Testis (tissue), 2 donors: ENCODE data around the gene UBP1.

Source experiments
- POLR2A ChIP-seq: fragments of 450-650 bp; IDR thresholded peaks from one replicate; pipeline ENCODE4 v1.6.1; 2017; ENCODE audit warnings: antibody characterized with exemption, mild to moderate bottlenecking, moderate library complexity
- TF ChIP-seq, protein P1 (sequence below), 3 experiments: fragments of 450-650 bp in 2 of 3; fragments of 200-600 bp in 1 of 3; sonication (generic) in 1 of 3; IDR thresholded peaks; one replicate each; pipeline ENCODE4 v1.5.1; 2016 to 2019; ENCODE audit warnings: antibody characterized with exemption in 3 of 3, mild to moderate bottlenecking in 2 of 3, moderate library complexity in 1 of 3

DNA sequence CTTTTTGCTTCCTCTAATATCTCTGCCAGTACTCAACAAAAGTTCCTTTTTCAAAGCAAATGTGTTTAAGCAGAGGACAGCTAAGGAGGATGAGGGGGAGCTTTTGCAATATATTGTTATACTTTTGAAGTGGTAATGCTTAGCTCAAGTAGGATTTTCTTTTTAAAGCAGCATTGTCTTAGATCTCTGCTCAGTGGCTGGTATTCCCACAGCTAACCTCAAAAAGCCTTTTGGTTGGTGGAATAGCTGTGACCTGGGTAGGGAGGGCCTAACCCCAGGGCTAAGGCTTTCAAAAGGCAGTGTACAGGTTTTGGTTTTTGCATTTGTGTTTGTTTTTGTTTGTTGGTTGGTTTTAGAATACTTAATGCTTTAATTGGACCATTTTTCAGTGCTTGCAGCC lies 76.1 kb downstream of the UBP1 start:
- TF ChIP-seq, protein P1, sequence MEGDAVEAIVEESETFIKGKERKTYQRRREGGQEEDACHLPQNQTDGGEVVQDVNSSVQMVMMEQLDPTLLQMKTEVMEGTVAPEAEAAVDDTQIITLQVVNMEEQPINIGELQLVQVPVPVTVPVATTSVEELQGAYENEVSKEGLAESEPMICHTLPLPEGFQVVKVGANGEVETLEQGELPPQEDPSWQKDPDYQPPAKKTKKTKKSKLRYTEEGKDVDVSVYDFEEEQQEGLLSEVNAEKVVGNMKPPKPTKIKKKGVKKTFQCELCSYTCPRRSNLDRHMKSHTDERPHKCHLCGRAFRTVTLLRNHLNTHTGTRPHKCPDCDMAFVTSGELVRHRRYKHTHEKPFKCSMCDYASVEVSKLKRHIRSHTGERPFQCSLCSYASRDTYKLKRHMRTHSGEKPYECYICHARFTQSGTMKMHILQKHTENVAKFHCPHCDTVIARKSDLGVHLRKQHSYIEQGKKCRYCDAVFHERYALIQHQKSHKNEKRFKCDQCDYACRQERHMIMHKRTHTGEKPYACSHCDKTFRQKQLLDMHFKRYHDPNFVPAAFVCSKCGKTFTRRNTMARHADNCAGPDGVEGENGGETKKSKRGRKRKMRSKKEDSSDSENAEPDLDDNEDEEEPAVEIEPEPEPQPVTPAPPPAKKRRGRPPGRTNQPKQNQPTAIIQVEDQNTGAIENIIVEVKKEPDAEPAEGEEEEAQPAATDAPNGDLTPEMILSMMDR (IDR thresholded peaks at IDR 0.05), result no peak
- no peak for TF ChIP-seq POLR2A
